PFSK-1 (cell line): ENCODE results near the gene PRRT2.

Experiments used
- POLR2AphosphoS5 ChIP-seq: IDR thresholded peaks from 2 replicates; pipeline ENCODE4 v1.6.1; 2012; ENCODE audit warnings: low read depth, mild to moderate bottlenecking, control low read depth, low read length, moderate library complexity
- SIN3A ChIP-seq: IDR thresholded peaks from 2 replicates; pipeline ENCODE4 v1.6.1; 2012; ENCODE audit warnings: mild to moderate bottlenecking, low read length, moderate library complexity, borderline replicate concordance; ENCODE audit not compliant: insufficient read depth
- TF ChIP-seq, protein P1 (sequence below), 2 experiments: IDR thresholded peaks; 2 replicates each; pipeline versions ENCODE4 v1.6.1 to v1.8.0; 2011 to 2012; ENCODE audit warnings: low read depth in 2 of 2, low read length in 2 of 2, control low read depth in 1 of 2, inconsistent platforms in 1 of 2, mild to moderate bottlenecking in 1 of 2, moderate library complexity in 1 of 2; ENCODE audit not compliant: insufficient read depth in 1 of 2

DNA sequence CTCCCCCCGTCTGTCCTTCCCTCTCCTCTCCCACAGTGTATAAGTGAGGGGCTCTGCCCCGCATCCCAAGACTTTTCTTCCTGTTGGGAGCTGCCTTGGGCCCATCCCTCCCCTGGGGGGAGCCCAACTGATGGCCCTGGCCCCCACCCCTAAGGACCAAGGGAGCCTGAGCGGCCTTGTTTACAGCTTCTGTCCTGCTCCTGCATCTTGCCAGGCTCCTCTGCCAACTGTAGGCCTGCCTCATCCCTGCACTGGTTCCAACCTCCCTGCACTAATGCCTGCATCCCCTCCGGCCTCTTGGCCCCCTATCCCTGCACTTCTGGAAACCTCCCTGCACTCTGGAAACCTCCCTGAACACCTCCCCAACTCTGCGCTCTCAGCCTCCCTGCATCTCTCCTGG is 2.6 kb downstream of the PRRT2 start:
- TF ChIP-seq POLR2AphosphoS5 = no peak
- TF ChIP-seq SIN3A = no peak
- TF ChIP-seq, protein P1, sequence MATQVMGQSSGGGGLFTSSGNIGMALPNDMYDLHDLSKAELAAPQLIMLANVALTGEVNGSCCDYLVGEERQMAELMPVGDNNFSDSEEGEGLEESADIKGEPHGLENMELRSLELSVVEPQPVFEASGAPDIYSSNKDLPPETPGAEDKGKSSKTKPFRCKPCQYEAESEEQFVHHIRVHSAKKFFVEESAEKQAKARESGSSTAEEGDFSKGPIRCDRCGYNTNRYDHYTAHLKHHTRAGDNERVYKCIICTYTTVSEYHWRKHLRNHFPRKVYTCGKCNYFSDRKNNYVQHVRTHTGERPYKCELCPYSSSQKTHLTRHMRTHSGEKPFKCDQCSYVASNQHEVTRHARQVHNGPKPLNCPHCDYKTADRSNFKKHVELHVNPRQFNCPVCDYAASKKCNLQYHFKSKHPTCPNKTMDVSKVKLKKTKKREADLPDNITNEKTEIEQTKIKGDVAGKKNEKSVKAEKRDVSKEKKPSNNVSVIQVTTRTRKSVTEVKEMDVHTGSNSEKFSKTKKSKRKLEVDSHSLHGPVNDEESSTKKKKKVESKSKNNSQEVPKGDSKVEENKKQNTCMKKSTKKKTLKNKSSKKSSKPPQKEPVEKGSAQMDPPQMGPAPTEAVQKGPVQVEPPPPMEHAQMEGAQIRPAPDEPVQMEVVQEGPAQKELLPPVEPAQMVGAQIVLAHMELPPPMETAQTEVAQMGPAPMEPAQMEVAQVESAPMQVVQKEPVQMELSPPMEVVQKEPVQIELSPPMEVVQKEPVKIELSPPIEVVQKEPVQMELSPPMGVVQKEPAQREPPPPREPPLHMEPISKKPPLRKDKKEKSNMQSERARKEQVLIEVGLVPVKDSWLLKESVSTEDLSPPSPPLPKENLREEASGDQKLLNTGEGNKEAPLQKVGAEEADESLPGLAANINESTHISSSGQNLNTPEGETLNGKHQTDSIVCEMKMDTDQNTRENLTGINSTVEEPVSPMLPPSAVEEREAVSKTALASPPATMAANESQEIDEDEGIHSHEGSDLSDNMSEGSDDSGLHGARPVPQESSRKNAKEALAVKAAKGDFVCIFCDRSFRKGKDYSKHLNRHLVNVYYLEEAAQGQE (IDR thresholded peaks at IDR 0.05; ENCODE audit: insufficient read depth in 1 of 2, low read depth in 2 of 2, low read length in 2 of 2) = no peak
